Measurements from ENCODE around the gene NPAS1. TPM values are rescaled to one million over a fixed set of nuclear protein-coding genes. Genes with fewer than 3 reads are reported as not detected.

NPAS1 gene
- total and polyA plus RNA-seq, 2 of the 13 experiments (the other 11 are each of a cell fraction or from before 2014, with no cell fraction given), result 0.35 to 2.9 TPM

GRCh38 chr19:47003611-47004465, 15.8 kb upstream of the NPAS1 start (continued):
- TF ChIP-seq PATZ1 (CRISPR knock-in tag; IDR thresholded peaks at IDR 0.05) (peak; percentile 64; the same call in 1 of the 2 replicates), TGIF2 (CRISPR knock-in tag; IDR thresholded peaks at IDR 0.05) (0 out of 2 replicates have a peak, but pooled peaks have one; percentile 39), ZFP41 (CRISPR knock-in tag; IDR thresholded peaks at IDR 0.05; ENCODE audit: borderline replicate concordance) (no peak), ZNF772 (CRISPR knock-in tag; IDR thresholded peaks at IDR 0.05) (peak; percentile 25; the same call in 1 of the 2 replicates), SP1 (IDR thresholded peaks at IDR 0.05) (no peak), SP1 (CRISPR knock-in tag; IDR thresholded peaks at IDR 0.05) (0 out of 2 replicates have a peak, but pooled peaks have one; percentile 18), THAP9 (CRISPR knock-in tag; IDR thresholded peaks at IDR 0.05; ENCODE audit: borderline replicate concordance) (peak; percentile 22; the same call in 1 of the 2 replicates), ZSCAN20 (CRISPR knock-in tag; IDR thresholded peaks at IDR 0.05; ENCODE audit: borderline replicate concordance) (no peak), ARID4A (CRISPR knock-in tag; IDR thresholded peaks at IDR 0.05; ENCODE audit: borderline replicate concordance) (peak; percentile 32; the same call in 1 of the 2 replicates), POLR2AphosphoS2 (IDR thresholded peaks at IDR 0.05; ENCODE audit: low read depth, low read length) (no peak), GABPB1 (CRISPR knock-in tag; IDR thresholded peaks at IDR 0.05) (peak; percentile 43; the same call in 1 of the 2 replicates), ATF7 (IDR thresholded peaks at IDR 0.05) (peak; percentile 48), ATF7 (CRISPR knock-in tag; IDR thresholded peaks at IDR 0.05) (no peak), KDM2A (CRISPR knock-in tag; IDR thresholded peaks at IDR 0.05; ENCODE audit: borderline replicate concordance, low read depth) (peak; percentile 97)
